Panc1 (cell line): Measurements from ENCODE around the gene GRP.

Source experiments
- CTCF ChIP-seq: fragments of 450-650 bp; IDR thresholded peaks from 2 replicates; pipeline ENCODE4 v1.5.1; 2017; ENCODE audit warnings: mild to moderate bottlenecking
- POLR2AphosphoS5 ChIP-seq: IDR thresholded peaks from 2 replicates; pipeline ENCODE4 v1.6.1; 2012; ENCODE audit warnings: mild to moderate bottlenecking, low read depth, low read length, moderate library complexity
- TCF7L2 ChIP-seq: IDR thresholded peaks from 2 replicates; pipeline ENCODE4 v1.6.1; 2011; ENCODE audit warnings: mild to moderate bottlenecking, low read depth, low read length, inconsistent platforms
- TF ChIP-seq, protein P1 (sequence below), 2 experiments: IDR thresholded peaks; 2 replicates each; pipeline ENCODE4 v1.6.1; 2011 to 2012; ENCODE audit warnings: low read depth in 2 of 2, control low read depth in 1 of 2, low read length in 1 of 2, mild to moderate bottlenecking in 1 of 2, moderate library complexity in 1 of 2; ENCODE audit not compliant: insufficient read depth in 1 of 2

DNA sequence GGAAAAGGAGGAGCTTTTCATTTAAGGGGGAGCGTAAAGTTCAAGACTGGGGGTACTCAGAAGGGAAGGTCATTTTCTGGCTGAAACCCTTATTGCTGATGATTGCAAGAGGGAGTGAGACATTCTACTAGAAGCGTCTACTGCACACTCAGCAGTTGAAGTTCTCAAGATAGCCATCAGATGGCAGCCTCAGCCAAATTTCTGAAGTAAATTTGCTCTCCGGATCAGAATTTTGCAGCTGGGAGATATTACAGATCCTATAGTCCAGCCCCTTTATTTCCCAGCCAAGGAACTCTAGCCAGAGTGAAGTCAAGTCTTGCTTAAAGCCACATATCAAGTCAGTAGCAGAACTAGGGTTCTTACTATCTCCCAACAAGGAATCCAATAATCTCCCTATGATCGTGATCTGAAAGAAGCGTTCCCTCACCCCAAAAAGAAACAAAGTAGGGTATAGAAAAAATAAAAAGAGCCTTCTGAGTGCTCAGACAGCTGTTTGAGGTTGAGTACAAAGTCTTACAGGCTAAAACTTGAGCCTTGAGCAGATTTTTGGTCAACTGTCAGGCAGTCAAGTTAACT lies 29.3 kb downstream of the GRP start:
- peak; percentile 71 for TF ChIP-seq CTCF
- TF ChIP-seq TCF7L2: no peak
- no peak for TF ChIP-seq POLR2AphosphoS5
- TF ChIP-seq, protein P1, sequence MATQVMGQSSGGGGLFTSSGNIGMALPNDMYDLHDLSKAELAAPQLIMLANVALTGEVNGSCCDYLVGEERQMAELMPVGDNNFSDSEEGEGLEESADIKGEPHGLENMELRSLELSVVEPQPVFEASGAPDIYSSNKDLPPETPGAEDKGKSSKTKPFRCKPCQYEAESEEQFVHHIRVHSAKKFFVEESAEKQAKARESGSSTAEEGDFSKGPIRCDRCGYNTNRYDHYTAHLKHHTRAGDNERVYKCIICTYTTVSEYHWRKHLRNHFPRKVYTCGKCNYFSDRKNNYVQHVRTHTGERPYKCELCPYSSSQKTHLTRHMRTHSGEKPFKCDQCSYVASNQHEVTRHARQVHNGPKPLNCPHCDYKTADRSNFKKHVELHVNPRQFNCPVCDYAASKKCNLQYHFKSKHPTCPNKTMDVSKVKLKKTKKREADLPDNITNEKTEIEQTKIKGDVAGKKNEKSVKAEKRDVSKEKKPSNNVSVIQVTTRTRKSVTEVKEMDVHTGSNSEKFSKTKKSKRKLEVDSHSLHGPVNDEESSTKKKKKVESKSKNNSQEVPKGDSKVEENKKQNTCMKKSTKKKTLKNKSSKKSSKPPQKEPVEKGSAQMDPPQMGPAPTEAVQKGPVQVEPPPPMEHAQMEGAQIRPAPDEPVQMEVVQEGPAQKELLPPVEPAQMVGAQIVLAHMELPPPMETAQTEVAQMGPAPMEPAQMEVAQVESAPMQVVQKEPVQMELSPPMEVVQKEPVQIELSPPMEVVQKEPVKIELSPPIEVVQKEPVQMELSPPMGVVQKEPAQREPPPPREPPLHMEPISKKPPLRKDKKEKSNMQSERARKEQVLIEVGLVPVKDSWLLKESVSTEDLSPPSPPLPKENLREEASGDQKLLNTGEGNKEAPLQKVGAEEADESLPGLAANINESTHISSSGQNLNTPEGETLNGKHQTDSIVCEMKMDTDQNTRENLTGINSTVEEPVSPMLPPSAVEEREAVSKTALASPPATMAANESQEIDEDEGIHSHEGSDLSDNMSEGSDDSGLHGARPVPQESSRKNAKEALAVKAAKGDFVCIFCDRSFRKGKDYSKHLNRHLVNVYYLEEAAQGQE (IDR thresholded peaks at IDR 0.05; ENCODE audit: insufficient read depth in 1 of 2, low read depth in 2 of 2, low read length in 1 of 2): no peak
